Activated CD4-positive, alpha-beta T cell treated with anti-CD3 and anti-CD28 coated beads, Interleukin-2, amount 10 ng/mL, durations not matched to agents 7 days and 5 days (primary cell): ENCODE results near the gene HNRNPA1L2. TPM values are rescaled to one million over a fixed set of nuclear protein-coding genes. Genes with fewer than 3 reads are reported as not detected.

Experiments
- total RNA-seq, 2 experiments: library from RNA; stranded (reverse); gene quantifications; one replicate each; pipeline ENCODE4 v1.2.3, GENCODE V29; 2021

The HNRNPA1L2 gene
- total RNA-seq, 2 experiments from 2014 or later = 7.9 to 9.1 TPM

Other genes starting within 250 kb of the HNRNPA1L2 start
- gene THSD1, start 236.3 kb upstream of the HNRNPA1L2 start, total RNA-seq = under 1 TPM; 0.27 to 0.31 TPM
- 10 to 100 TPM; 42.7 to 47.4 TPM for gene VPS36, start 191.8 kb upstream of the HNRNPA1L2 start, total RNA-seq
- gene CKAP2, start 187.0 kb upstream of the HNRNPA1L2 start, total RNA-seq = 100 to 1,000 TPM in 1 of 2 experiments, 10 to 100 TPM in 1; 94.1 to 119 TPM
- 10 to 100 TPM; 44.0 to 48.3 TPM for gene SUGT1, start 10.4 kb downstream of the HNRNPA1L2 start, total RNA-seq
- not detected for gene CNMD, start 97.4 kb downstream of the HNRNPA1L2 start, total RNA-seq
- not detected for gene PCDH8, start 206.2 kb downstream of the HNRNPA1L2 start, total RNA-seq